ENCODE measurements around the gene NBPF3. TPM values are rescaled to one million over a fixed set of nuclear protein-coding genes. Genes with fewer than 3 reads are reported as not detected.
"Not testable (repeated sequence)": the region's sequence is repeated elsewhere in the genome, so short reads cannot be mapped to it uniquely, and the experiment has no call there.

Gene NBPF3
- total RNA-seq, 4 donors from 2014 or later = 13.8 to 19.4 (median 16.7) TPM

DNA sequence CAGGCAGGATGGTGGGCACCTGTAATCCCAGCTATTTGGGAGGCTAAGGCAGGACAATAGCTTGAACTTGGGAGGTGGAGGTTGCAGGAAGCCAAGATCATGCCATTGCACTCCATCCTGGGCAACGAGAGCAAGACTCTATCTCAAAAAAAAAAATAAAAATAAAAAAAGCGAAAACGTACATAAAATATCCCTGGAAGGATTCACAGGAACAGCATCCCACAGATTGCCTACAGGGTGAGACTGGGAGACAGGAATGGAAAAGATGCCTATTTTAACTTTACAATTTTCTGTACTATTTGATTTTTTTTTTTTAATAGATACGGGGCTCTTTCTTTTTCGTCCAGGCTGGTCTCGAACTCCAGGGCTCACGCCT is 604 bp upstream of the NBPF3 start:
- Histone ChIP-seq H3K27me3 (no peaks in the 10 kb centered on the region), H3K36me3 (no peaks in the 10 kb centered on the region), H3K27ac (peak overlapping the region; percentile 11 to 39 (median 27)), H3K9me3 (no peaks in the 10 kb centered on the region), H3K4me3 (replicated peaks in 1 of 3) (peak overlapping the region in 2 of 3 donors; percentile 48 to 79), H3K4me1 (peaks cover 6 to 18% of the 10 kb centered on the region in 2 donors)
- DNase-seq = no peak
- intact Hi-C loops (cut with DNase I) = no loop called here
- no peak for TF ChIP-seq POLR2A (IDR thresholded peaks at IDR 0.05)
- TF ChIP-seq, protein P1, sequence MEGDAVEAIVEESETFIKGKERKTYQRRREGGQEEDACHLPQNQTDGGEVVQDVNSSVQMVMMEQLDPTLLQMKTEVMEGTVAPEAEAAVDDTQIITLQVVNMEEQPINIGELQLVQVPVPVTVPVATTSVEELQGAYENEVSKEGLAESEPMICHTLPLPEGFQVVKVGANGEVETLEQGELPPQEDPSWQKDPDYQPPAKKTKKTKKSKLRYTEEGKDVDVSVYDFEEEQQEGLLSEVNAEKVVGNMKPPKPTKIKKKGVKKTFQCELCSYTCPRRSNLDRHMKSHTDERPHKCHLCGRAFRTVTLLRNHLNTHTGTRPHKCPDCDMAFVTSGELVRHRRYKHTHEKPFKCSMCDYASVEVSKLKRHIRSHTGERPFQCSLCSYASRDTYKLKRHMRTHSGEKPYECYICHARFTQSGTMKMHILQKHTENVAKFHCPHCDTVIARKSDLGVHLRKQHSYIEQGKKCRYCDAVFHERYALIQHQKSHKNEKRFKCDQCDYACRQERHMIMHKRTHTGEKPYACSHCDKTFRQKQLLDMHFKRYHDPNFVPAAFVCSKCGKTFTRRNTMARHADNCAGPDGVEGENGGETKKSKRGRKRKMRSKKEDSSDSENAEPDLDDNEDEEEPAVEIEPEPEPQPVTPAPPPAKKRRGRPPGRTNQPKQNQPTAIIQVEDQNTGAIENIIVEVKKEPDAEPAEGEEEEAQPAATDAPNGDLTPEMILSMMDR (IDR thresholded peaks at IDR 0.05) = no peak
- WGBS, 2 donors = 39 to 40% methylated on average over 7 of the region's 7 CpGs

DNA sequence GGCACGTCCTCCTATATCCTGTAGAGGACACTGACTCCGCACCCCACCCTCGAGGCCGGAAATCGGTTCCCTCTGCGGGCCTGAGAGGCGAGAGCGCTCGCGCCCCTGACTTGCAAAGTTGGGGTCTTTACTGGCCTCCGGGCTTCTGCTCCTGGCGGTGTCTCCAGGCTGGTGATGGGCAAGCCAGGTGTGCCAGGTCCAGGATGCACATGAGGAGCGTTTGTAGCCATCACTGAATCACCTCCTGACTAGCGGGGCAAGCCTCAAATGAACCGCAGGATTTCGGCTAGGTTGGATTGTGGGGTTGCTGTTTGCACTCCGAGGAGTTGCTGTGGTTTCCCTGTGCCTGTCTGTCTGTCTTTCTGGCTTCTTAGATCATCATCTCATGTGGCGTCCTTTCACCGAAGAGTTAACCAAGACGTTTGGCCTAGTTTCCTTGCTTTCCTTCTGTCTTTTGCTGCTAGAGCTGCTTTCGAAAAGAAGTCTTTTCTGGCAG is 741 bp downstream of the NBPF3 start:
- not testable (repeated sequence) for H3K27me3 ChIP-seq
- peak overlapping the region in 1 of 3 donors; percentile 39 for H3K27ac ChIP-seq

DNA sequence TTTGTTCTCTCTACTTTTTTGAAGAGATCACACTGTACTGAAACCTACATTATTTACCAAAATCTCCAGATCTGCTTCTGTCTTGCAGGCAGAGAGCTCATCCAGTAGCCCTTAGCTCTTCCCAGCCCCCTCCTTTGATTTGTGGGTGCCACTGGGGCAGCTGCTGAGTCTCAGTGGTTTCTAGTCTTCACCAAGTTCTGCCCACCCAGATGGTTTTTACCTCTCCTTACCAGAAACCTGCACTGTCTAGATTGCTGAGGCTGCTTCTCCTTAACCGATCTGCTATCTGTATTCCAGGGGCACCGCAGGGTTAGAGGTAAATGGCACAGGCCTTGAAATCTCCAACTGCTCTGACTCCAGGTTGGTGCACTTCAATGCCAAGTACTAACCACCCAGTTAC is 6.7 kb downstream of the NBPF3 start:
- H3K36me3 ChIP-seq; H3K4me1 ChIP-seq; DNase-seq; H3K4me3 ChIP-seq (replicated peaks in 1 of 3); intact Hi-C loops (cut with DNase I); H3K27ac ChIP-seq; H3K27me3 ChIP-seq; H3K9me3 ChIP-seq: not testable (repeated sequence)
- WGBS, 2 donors = 100% methylated on average over 2 of the region's 2 CpGs

More for the DNA sequence above, 741 bp downstream of the NBPF3 start:
- H3K4me3 ChIP-seq (replicated peaks in 1 of 3) = peak overlapping the region in 2 of 3 donors; percentile 48 to 79
- intact Hi-C loops (cut with DNase I); H3K36me3 ChIP-seq; H3K9me3 ChIP-seq: not testable (repeated sequence)
- peaks cover 6 to 18% of the 10 kb centered on the region in 2 donors for H3K4me1 ChIP-seq
- peak in 1 of 2 donors; percentile 6 for DNase-seq
- 18 to 23% methylated on average over 11 to 16 of the region's 21 CpGs for WGBS, 2 donors

DNA sequence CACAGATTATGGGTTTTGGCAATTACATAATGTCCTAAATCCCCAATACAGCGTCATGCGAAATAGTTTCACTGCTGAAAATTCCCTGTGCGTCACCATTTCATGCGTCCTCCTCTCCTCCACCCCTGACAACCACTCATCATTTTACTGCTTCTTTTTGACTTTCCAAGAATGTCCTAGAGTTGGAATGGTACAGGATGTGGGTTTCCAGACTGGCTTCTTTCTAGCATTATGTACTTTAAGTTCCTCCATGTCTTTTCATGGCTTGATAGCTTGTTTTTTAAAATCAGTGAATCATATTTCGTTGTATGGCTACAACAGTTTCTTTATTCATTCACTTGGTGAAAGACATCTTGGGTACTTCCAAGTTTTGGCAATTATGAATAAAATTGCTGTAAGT is 7.4 kb downstream of the NBPF3 start:
- no peaks in the 10 kb centered on the region for H3K9me3 ChIP-seq
- 97 to 100% methylated on average over 5 of the region's 5 CpGs for WGBS, 2 donors
- no peak overlapping the region for H3K4me3 ChIP-seq (replicated peaks in 1 of 3)
- DNase-seq = no peak
- H3K36me3 ChIP-seq = no peaks in the 10 kb centered on the region
- intact Hi-C loops (cut with DNase I) = no loop called here
- no peaks in the 10 kb centered on the region for H3K27me3 ChIP-seq
- H3K4me1 ChIP-seq = no peaks in the 10 kb centered on the region
- TF ChIP-seq, protein P1 (IDR thresholded peaks at IDR 0.05) = no peak
- TF ChIP-seq POLR2A (IDR thresholded peaks at IDR 0.05) = no peak
- H3K27ac ChIP-seq = no peak overlapping the region

DNA sequence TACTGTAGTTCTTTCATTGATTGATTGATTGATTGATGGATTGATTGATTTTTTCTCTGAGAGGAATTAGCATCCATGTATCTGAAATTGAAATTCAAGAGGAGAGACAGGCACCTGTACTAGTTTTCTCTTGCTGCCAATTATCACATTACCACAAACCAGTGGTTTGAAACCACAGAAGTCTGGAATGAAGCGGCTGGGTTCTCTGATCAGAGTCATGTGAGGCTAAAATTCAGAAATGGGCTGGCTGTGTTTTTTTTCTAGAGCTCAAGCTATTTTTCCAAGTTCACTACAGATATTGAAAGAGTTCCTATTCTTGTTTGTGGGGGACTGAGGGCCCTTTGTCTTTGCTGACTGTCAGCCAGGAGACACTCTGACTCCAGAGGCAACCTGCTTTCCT is 10.0 kb downstream of the NBPF3 start:
- Histone ChIP-seq H3K4me1 (no peaks in the 10 kb centered on the region), H3K27me3 (no peaks in the 10 kb centered on the region), H3K9me3 (no peaks in the 10 kb centered on the region), H3K36me3 (no peaks in the 10 kb centered on the region), H3K4me3 (replicated peaks in 1 of 3) (no peak overlapping the region), H3K27ac (no peak overlapping the region)
- intact Hi-C loops (cut with DNase I) = no loop called here
- TF ChIP-seq, protein P1 (IDR thresholded peaks at IDR 0.05) = no peak
- no peak for TF ChIP-seq POLR2A (IDR thresholded peaks at IDR 0.05)
- WGBS, 2 donors = 63 to 75% methylated on average over 1 of the region's 1 CpG
- no peak for DNase-seq

DNA sequence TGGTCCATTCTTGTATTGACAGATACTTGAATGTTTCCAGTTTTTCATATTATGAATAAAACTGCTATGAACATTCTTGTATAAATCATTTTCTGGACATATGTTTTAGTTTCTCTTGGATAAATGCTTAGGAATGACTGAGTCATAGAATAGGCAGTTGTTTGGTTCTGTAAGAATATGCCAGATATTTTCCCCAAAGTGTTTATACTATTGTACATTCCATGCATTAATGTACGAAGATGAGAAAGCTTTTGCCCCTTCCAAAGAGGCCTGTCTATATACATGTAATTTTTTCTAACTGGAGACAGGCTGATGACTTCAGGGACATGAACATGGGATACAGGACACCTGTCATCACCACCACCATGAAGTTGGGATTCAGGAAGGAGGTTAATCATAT is 11.3 kb downstream of the NBPF3 start:
- WGBS, 2 donors = 70 to 89% methylated on average over 1 of the region's 1 CpG

More for the DNA sequence above, 11.3 kb downstream of the NBPF3 start:
- Histone ChIP-seq H3K4me3 (replicated peaks in 1 of 3) (no peak overlapping the region), H3K27ac (no peak overlapping the region), H3K4me1 (no peaks in the 10 kb centered on the region), H3K9me3 (no peaks in the 10 kb centered on the region), H3K36me3 (no peaks in the 10 kb centered on the region), H3K27me3 (no peaks in the 10 kb centered on the region)
- no peak for DNase-seq
- TF ChIP-seq, protein P1 (IDR thresholded peaks at IDR 0.05) = no peak
- no peak for TF ChIP-seq POLR2A (IDR thresholded peaks at IDR 0.05)
- intact Hi-C loops (cut with DNase I) = no loop called here

Data from thyroid gland (tissue), 4 donors.